HEK293 (cell line): ENCODE results near the gene SIK2.

Experiments
- GLI4 ChIP-seq: fragments of 450-650 bp; formaldehyde crosslinking; IDR thresholded peaks from 2 replicates; pipeline ENCODE4 v1.5.1; 2016; ENCODE audit warnings: missing biosample characterization, missing genetic modification characterization
- KLF7 ChIP-seq: fragments of 450-650 bp; formaldehyde crosslinking; IDR thresholded peaks from 2 replicates; pipeline ENCODE4 v1.5.1; 2016; ENCODE audit warnings: missing biosample characterization, missing genetic modification characterization, borderline replicate concordance
- MZF1 ChIP-seq: fragments of 450-650 bp; formaldehyde crosslinking; IDR thresholded peaks from 2 replicates; pipeline ENCODE4 v1.5.1; 2017; ENCODE audit warnings: missing biosample characterization, missing genetic modification characterization, borderline replicate concordance
- PRDM10 ChIP-seq: fragments of 450-650 bp; formaldehyde crosslinking; IDR thresholded peaks from 2 replicates; pipeline ENCODE4 v1.5.1; 2016; ENCODE audit warnings: missing biosample characterization, missing genetic modification characterization
- PRDM4 ChIP-seq: fragments of 450-650 bp; formaldehyde crosslinking; IDR thresholded peaks from 2 replicates; pipeline ENCODE4 v1.5.1; 2017; ENCODE audit warnings: missing biosample characterization, missing genetic modification characterization
- PRDM6 ChIP-seq: fragments of 450-650 bp; formaldehyde crosslinking; IDR thresholded peaks from 2 replicates; pipeline ENCODE4 v1.5.1; 2017; ENCODE audit warnings: missing biosample characterization, missing genetic modification characterization
- REPIN1 ChIP-seq: fragments of 450-650 bp; formaldehyde crosslinking; IDR thresholded peaks from 2 replicates; pipeline ENCODE4 v1.5.1; 2017; ENCODE audit warnings: missing biosample characterization, missing genetic modification characterization, low read depth
- SP3 ChIP-seq: fragments of 450-650 bp; formaldehyde crosslinking; IDR thresholded peaks from 2 replicates; pipeline ENCODE4 v1.5.1; 2016; ENCODE audit warnings: missing biosample characterization, missing genetic modification characterization
- ZBTB48 ChIP-seq: fragments of 450-650 bp; formaldehyde crosslinking; IDR thresholded peaks from 2 replicates; pipeline ENCODE4 v1.5.1; 2016; ENCODE audit warnings: missing biosample characterization, missing genetic modification characterization
- ZBTB49 ChIP-seq: fragments of 450-650 bp; formaldehyde crosslinking; IDR thresholded peaks from 2 replicates; pipeline ENCODE4 v1.5.1; 2016; ENCODE audit warnings: missing biosample characterization, missing genetic modification characterization, low read depth
- ZNF132 ChIP-seq: fragments of 450-650 bp; formaldehyde crosslinking; IDR thresholded peaks from 2 replicates; pipeline ENCODE4 v1.5.1; 2017; ENCODE audit warnings: missing biosample characterization, missing genetic modification characterization, borderline replicate concordance
- ZNF148 ChIP-seq: fragments of 450-650 bp; formaldehyde crosslinking; IDR thresholded peaks from 2 replicates; pipeline ENCODE4 v1.5.0; 2017; ENCODE audit warnings: missing biosample characterization, missing genetic modification characterization, borderline replicate concordance
- ZNF155 ChIP-seq: fragments of 450-650 bp; formaldehyde crosslinking; IDR thresholded peaks from 2 replicates; pipeline ENCODE4 v1.5.1; 2016; ENCODE audit warnings: missing biosample characterization, missing genetic modification characterization
- ZNF221 ChIP-seq: fragments of 450-650 bp; formaldehyde crosslinking; IDR thresholded peaks from 2 replicates; pipeline ENCODE4 v1.5.1; 2017; ENCODE audit warnings: missing biosample characterization, missing genetic modification characterization, borderline replicate concordance
- ZNF266 ChIP-seq: fragments of 450-650 bp; formaldehyde crosslinking; IDR thresholded peaks from 2 replicates; pipeline ENCODE4 v1.5.1; 2016; ENCODE audit warnings: missing biosample characterization, missing genetic modification characterization, low read depth
- ZNF280C ChIP-seq: fragments of 450-650 bp; formaldehyde crosslinking; IDR thresholded peaks from 2 replicates; pipeline ENCODE4 v1.5.1; 2016; ENCODE audit warnings: missing biosample characterization, missing genetic modification characterization
- ZNF341 ChIP-seq: fragments of 450-650 bp; formaldehyde crosslinking; IDR thresholded peaks from 2 replicates; pipeline ENCODE4; 2016; ENCODE audit warnings: low read depth, missing biosample characterization, missing genetic modification characterization
- ZNF426 ChIP-seq: fragments of 450-650 bp; formaldehyde crosslinking; IDR thresholded peaks from 2 replicates; pipeline ENCODE4 v1.5.1; 2017; ENCODE audit warnings: missing biosample characterization, missing genetic modification characterization, mild to moderate bottlenecking, inconsistent platforms, moderate library complexity
- ZNF514 ChIP-seq: fragments of 450-650 bp; formaldehyde crosslinking; IDR thresholded peaks from 2 replicates; pipeline ENCODE4 v1.5.1; 2016; ENCODE audit warnings: missing biosample characterization, missing genetic modification characterization
- ZNF549 ChIP-seq: fragments of 450-650 bp; IDR thresholded peaks from 2 replicates; pipeline ENCODE4 v1.5.1; 2018; ENCODE audit warnings: missing biosample characterization, missing genetic modification characterization, mild to moderate bottlenecking, inconsistent platforms, moderate library complexity
- ZNF560 ChIP-seq: fragments of 450-650 bp; formaldehyde crosslinking; IDR thresholded peaks from 2 replicates; pipeline ENCODE4 v1.5.1; 2017; ENCODE audit warnings: missing biosample characterization, missing genetic modification characterization, borderline replicate concordance
- ZNF596 ChIP-seq: fragments of 450-650 bp; IDR thresholded peaks from 2 replicates; pipeline ENCODE4 v1.5.0; 2018; ENCODE audit warnings: missing biosample characterization, mild to moderate bottlenecking, missing genetic modification characterization, moderate library complexity
- ZNF658 ChIP-seq: fragments of 450-650 bp; formaldehyde crosslinking; IDR thresholded peaks from 2 replicates; pipeline ENCODE4; 2016; ENCODE audit warnings: missing biosample characterization, missing genetic modification characterization
- ZNF777 ChIP-seq: fragments of 450-650 bp; formaldehyde crosslinking; IDR thresholded peaks from 2 replicates; pipeline ENCODE4 v1.5.1; 2017; ENCODE audit warnings: missing biosample characterization, missing genetic modification characterization, borderline replicate concordance

The SIK2 gene

GRCh38 chr11:111602865-111603610 is 789 bp downstream of the SIK2 start (continued):
- no peak for TF ChIP-seq PRDM4
- no peak for TF ChIP-seq REPIN1
- TF ChIP-seq MZF1 (tag by site-specific recombination): no peak
- no peak for TF ChIP-seq ZNF426 (tag by site-specific recombination)
- no peak for TF ChIP-seq ZNF148 (tag by site-specific recombination)
- no peak for TF ChIP-seq ZNF155
- no peak for TF ChIP-seq ZNF549 (tag by site-specific recombination)
- no peak for TF ChIP-seq GLI4
- no peak for TF ChIP-seq ZNF280C (tag by site-specific recombination)
- TF ChIP-seq KLF7 (tag by site-specific recombination): no peak
- TF ChIP-seq ZNF341: peak; percentile 20; the same call in 1 of the 2 replicates
- no peak for TF ChIP-seq ZNF221
- no peak for TF ChIP-seq ZNF266 (tag by site-specific recombination)
- no peak for TF ChIP-seq ZNF560 (tag by site-specific recombination)
- no peak for TF ChIP-seq SP3 (tag by site-specific recombination)
- TF ChIP-seq ZNF514: no peak
- no peak for TF ChIP-seq ZNF596
- no peak for TF ChIP-seq ZNF777 (tag by site-specific recombination)
- TF ChIP-seq PRDM10 (tag by site-specific recombination): no peak
- TF ChIP-seq ZBTB49 (tag by site-specific recombination): no peak
- TF ChIP-seq ZNF658: no peak
- TF ChIP-seq PRDM6: no peak
- no peak for TF ChIP-seq ZNF132
- no peak for TF ChIP-seq ZBTB48
